Right kidney (tissue), 1 donor: ENCODE measurements around the gene NEDD4.
A peak's percentile ranks its signal among the peaks of the same experiment; 100 is the strongest.
"Not testable (repeated sequence)": the region's sequence is repeated elsewhere in the genome, so short reads cannot be mapped to it uniquely, and the experiment has no call there.

ENCODE experiments used
- DNase-seq: peaks from one replicate; pipeline ENCODE4 v3.0.0-alpha.2; 2016

Gene NEDD4

DNA sequence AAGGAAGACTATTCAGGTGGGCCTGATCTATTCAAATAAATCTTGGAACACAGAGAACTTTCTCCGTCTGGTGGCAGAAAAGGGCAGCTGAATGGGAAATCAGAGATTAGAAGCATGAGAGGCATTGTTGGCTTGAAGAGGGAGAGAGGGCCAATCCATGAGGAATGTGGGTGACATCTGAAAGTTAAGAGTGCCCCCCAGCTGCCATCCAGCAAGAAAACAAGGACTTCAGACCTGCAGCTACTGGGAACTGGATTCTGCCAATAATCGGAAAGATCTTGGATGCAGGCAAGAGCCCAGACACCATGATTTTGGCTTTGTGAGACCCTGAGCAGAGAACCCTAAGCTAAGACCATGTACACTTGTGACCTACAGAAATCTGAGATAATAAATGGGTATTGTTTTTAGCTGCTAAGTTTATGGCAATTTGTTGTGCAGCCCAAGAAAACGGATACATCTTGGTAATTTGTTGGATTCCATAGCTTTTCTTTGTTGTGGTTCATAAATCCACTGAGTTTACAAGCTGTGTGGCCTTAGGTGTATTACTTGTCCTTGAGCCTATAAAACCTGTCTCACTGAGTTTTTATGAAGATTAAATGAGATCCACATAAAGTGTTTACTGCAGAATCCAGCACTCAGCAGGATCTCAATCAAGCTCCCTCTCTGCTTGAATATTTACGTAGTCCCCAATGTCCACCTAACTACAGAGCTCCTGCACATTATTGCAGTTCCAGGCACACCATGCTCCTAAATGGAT is 168.4 kb downstream of the NEDD4 start:
- DNase-seq, result no peak

DNA sequence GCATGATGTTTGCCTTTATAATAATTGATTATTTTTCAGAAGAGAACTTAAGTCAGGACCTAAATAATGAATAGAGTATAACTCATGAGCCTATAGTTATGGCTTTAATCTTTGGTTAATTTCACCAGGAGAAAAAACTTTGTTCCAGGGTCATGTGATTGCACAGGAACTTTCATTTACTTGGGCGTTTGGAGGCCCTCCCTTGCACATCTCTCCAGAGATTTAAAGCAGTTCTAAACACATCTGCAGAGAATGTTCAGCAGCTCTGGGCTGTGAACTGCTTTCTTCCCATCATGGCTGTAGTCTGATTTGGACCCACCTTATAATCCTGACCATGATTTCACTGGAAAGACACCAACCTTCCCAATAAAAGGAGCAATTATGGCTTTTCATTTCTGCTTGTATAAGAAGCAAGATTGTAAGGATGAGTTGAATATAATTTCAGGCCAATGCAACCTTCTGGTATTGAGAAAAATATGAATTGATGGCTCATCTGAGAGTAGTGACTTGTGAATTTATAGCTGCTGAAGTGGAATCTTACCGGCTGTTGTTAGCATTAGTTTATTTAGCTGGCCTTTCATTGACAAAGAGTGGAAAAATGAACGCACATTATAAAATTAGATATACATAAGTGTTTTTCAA is 169.6 kb downstream of the NEDD4 start:
- DNase-seq, result no peak

DNA sequence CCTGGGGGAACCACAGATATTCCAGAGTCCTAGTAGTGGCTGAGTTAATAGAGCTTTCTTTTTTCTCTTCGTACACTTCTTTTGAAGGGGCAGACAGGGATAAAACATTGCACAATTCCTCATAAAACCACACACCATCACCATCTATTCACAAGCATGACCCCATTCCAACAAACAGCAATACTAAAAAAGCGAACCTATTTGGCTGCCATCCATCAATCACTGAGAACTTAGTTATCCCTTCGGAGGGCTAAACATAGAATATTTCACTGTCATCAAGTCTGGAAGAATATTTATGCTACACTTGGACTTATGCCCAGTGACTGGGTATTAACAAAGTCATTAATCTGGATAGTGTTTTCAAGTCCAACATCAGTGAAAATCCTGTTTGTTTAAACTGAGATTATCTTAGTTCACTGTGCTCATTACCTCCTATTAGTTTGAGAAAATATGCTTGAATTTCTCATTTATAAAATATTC is 170.2 kb downstream of the NEDD4 start:
- DNase-seq, result no peak

DNA sequence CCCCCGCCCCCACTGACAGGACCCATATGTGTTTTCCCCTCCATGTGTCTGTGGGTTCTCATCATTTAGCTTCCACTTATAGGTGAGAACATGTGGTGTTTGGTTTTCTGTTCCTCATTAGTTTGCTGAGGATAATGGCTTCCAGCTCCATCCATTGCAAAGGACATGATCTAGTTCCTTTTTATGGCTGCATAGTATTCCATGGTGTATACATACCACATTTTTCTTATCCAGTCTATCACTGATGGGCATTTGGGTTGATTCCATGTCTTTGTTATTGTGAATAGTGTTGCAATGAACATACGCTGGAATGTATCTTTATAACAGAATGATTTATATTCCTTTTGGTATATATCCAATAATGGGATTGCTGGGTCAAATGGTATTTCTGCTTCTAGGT is 171.7 kb downstream of the NEDD4 start:
- DNase-seq, result not testable (repeated sequence)

DNA sequence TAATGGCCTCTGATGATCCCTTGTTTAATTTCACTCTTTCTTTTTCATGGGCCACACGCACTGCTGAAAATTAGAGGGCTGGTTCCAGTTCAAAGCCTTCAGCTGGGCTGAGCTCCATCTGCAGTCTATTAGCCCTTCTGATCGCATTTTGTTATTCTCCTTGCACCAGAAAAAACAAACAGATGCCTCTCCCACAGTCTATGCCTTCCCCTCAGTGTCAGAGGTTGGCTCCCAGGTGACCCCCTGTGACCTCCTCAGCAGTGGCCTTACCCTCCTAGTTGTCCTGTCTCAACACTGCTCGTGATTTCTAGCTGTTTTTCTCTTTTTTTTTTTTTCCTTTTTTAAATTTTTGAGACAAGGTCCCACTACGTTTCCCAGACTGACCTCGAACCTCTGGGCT is 173.4 kb downstream of the NEDD4 start:
- no peak for DNase-seq

DNA sequence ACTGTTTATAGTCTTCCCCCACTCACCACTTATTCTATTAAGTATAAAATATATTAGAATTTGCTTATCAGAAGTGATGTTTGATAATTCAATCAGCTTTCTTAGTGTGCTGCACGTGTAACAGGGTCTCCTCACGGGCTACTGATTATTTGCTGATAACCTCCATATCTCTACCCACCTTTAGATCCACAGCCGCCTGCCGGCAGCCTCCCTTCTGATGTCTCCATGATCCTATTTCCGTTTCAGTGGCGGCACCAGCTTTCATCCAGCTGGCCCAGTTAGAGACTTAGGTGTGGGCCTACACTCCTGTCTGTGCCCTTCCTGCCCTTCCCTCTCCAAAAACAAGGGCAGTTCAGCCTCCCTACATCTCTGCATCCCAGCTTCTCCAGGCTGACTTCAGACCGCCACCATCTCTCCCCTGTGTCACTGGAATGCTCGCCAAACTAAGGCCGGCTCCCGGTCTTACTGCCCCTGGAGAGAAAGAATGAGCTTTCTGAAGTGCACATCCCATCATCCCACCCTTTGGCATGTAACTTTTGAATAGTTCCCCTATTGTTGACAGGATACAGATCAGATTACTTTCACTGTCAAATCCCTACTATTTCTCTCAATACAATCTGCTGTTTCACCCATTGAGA is 173.9 kb downstream of the NEDD4 start:
- DNase-seq, result no peak

DNA sequence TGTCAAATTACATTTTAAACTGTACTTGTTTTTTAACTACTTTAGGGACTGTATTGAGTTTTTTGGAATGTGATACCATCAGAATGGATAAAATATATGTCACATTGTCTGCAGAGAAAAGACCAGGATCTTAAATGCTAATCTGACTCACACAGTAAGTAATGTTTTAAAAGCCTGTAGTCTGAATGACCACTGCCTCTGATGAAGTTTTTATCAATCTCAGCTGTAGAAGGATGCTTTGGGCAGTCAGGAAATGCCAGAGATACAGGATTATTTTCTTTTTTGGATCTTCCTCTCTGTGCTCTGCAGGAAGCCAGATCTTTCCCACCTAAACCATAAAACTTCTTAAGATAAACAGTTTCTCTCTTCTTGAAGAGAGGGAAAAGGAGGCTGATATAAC is 177.4 kb downstream of the NEDD4 start:
- DNase-seq, result no peak

DNA sequence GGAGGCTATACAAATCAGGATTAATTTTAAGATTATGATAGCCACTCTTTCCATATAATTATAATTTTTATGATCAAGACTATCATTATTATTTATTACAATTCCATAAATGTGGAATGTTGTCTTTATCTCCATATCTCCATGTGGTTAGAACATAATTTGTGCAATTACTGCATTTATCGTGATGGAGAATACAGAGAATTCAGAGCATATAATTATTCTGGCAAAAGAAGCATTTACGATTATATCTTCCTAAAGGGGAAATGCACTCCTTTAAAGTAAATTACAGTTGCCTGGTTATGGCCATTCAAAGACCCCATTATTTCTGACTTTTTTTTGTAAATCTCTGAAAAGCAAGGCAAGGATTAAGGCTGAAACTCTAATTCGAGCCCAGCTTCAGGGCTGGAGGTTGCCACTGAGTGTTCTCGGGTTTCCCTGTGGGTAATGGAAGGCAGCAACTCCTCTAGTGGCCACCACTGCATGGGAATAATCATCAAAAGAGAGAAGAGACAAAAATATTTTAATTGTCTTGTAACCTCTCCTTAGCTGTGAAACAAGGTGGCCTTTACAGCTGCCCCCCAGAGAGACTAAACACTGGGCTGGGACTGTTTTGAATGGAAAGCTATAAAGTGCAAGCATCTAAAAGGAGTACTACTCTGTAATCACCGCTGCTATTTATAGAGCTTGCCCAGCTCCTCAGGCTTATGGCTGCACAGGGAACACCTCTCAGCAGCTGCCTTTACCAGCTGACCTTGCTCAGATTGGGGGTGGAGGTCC is 190.6 kb downstream of the NEDD4 start:
- DNase-seq, result no peak

DNA sequence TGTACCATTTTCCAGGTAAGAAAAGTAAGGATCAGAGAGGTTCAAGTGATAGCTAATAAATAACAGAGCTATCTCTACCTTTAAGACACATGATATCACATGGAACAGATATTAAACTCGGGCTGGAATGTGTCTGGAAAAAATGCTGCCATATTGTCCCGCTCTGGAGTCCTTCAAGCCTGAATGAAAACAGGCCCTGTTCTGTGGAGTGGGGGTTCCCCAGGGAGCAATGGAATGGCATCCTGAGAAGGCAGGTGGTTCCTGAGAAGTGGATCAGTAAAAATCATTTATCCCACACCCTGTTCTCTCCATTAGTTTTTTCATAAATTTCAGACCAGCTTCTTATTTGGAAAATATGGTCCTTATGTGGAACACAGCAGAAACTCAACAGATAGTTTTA is 193.2 kb downstream of the NEDD4 start:
- DNase-seq, result no peak

DNA sequence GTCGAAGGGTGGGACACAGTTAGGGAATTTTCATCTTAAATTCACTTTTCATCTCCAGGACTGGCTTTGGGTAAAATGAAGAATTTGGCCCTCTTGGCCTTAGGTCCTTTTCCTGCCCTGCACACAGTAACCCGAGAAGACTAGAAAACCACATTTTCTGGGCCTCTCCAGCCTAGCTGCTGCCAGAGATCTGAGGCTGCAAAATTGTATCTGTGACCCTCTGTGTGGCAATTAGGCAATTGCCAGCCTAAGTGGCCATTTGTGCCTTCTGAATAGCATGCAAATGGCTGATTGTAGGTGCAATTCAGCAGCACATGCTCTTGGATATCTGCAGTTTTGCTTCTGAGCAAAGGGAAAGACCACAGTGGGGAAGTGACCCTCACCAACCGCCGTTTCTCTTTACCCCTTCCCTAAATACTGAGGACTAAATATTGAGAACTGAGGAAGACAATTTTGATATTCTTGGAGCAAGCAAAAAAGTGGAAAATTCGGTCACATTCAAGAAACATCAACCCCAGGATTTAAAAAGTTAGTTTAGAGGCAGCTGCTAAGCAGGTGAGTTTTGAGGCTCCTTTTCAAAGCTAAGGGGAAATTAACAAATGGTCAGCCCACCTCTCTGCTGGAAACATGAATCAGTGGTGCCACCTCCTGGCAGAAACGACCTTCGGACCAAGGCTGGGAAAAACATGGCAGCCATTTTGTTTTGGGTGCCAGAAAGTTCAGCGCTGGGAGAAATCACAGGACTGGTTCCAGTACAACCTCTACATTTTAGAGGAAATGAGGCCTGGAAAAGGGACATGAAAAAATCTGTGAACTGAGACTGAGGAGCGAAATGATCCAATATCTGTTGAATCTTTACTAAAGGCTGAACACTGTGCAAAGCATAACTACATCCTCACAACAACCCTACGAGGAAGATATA is 193.9 kb downstream of the NEDD4 start:
- DNase-seq, result peak; percentile 63

DNA sequence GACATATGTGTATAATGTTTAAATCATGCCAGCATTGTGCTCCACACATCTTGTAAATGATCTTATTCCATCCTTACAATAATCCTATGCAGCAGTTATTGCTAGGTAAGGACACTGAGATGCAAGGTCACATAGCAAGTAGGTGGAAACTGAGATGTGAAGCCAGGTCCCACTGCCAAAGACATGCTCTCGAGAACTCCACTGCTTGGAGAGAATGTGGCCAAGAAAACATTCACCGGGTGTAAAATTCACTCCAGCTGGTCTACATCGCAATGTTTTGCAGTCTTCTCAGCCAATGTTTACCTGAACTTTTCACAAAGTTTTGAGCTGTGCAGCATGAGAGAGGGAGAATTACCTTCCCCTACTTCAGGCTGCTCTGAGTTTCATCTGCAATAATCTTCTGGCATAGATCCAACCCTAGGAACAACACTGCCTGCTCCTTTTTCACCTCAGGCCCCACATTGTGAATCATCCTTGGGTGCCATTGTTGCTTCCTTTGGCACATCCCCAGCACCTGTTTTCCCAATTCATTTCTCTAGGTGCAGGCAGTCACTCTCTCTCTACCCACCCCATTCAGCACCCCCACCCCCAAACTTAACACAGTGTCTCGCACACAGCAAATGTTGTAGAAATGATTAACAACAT is 197.0 kb downstream of the NEDD4 start:
- DNase-seq, result no peak

DNA sequence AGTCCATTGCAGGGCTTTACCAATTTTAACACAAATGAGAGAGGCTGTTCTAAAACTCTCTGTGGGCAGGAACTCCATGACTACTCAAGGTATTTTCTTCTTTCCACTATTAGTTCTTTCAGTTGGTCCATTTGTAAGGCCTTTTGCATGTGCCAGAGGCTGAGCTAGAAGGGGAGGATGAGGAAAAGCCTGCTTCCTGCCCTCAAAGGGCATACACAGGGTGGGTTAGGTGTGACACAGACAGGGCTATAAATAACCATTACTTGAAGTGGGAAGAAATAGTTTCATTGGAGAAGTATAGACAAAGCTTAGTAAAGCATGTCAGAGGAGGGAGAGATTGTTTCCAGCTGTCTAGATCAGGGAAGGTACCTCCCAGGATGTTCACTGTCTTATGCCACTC is 198.4 kb downstream of the NEDD4 start:
- no peak for DNase-seq

DNA sequence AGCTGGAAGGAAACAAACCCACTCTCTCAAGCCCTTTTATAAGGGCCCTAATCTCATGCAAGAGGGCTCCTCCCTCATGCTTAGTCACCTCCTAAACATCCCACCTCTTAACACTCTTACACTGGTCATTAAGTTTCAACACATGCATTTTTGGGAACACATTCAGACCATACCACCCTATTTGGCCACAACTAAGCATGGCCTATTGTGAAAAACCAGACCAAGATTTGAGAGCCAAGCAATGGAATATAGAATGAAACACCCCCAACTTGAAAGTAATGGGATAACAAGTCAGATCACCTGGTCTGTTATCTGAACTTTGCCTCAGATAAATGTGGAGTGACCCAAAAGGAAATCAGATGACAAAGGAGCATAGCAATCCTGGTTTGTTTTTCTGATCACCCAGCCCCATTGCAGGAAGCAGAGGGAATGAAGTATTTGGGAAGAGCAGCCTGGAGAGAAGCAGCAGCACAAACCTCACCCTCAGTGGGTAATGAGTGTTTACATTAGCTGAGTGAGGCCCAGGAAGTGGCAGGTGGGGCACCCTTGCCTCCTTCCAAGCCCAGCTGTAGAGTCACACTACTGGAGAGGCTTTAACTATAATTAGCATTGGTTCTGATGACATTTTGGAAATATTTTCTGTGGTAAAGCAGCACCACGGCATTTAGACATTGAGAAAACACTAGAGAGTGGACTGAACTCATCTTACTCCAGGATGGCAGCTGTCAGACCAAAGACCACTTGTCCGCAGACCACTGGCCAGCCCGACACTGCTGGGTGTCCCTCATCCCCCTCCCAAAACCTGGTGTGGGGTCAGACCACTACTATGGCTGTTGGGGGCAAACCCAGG is 201.6 kb downstream of the NEDD4 start:
- DNase-seq, result no peak

DNA sequence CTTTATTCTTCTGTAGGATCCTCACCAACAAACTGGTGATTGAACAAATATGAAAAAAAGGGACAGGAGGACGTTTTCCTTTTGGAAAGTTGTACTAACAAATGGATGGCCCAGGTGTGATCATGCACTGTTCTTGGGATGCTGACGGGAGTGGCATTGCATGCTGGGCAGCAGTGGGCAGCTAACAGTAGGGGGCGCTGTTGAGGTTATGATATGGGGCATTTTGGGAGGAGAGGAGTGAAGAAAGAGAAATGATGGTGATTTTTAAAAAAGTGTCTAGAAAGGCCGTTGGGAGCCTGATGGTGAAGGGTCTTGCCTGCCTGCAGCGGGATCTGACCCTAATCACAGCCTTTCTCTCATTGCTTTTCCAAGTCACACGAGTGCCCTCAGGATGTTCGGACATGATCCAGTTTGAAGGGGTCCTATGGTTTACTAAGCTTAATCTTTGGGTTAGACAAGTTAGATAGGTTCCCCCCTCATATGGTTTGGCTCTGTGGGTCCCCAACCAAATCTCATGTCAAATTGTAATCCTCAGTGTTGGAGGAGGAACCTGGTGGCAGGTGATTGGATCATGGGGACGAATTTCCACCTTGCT is 204.2 kb downstream of the NEDD4 start:
- DNase-seq, result no peak

DNA sequence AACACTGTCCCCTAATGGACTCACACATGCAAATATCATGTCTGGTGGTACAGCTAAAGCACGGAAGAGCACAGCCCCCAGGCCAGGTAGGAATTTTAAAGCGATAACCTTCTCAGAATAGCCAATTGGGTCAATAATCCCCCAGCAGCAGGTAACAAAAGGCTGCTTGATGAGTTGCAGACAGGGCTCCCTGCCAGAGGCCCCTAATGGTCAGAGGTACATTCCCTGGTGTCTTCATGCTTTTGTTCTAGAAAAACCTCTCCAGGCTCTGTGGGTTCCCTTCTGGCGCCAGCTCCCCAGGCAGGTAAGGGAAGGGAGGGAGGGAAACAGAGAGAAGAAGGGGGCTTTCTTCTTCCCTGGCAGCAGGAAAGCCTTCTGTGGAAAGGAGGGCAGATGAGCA is 207.1 kb downstream of the NEDD4 start:
- no peak for DNase-seq

DNA sequence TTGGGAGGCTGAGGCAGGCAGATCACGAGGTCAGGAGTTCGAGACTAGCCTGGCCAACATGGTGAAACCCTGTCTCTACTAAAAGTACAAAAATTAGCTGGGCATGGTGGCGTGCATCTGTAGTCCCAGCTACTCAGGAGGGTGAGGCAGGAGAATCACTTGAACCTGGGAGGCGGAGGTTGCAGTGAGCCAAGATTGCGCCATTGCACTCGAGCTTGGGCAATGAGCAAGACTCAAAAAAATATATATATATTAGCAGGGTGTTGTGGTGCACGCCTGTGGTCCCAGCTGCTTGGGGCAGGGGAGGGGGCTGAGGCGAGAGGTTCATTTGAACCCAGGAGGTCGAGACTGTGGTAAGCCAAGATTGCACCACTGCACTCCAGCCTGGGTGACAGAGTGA is 207.8 kb downstream of the NEDD4 start:
- not testable (repeated sequence) for DNase-seq

DNA sequence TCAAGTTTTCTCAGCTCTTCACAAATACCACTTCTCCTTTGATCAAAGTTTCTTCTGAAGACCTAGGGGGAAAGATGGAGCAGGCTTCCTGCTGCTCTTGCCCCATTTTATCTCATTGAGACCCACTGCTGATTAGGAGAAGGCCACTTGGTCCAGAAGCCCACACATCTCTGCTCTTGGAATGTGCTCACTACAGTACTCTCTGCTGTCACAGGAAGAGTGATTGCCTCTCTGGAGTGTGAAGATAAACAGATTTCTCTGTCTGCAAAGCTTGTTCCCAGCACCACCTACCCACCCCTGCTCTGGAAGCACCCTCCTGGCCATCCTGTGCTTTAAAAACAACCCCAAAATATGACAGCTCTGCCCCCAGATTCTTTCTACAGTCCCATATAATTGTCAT is 209.1 kb downstream of the NEDD4 start:
- no peak for DNase-seq

DNA sequence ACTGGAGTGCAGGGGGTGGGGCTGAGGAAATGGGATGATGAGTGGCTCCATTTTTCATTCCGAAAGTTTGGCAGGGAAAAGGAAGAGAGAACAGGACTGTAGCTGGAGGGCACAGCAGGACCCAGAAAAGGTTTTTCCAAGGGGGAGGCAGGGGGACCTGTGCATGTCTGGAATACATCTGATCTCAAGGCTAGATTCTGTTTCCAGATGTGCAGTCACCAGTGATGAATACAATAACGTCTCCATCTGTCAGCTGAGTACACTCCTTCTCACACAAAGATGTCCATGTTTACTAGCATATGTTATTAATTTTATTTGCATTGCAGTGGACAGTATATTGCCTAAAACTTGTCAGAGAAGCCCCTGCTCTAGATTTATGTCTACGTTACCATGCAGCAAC is 210.5 kb downstream of the NEDD4 start:
- DNase-seq, result no peak

DNA sequence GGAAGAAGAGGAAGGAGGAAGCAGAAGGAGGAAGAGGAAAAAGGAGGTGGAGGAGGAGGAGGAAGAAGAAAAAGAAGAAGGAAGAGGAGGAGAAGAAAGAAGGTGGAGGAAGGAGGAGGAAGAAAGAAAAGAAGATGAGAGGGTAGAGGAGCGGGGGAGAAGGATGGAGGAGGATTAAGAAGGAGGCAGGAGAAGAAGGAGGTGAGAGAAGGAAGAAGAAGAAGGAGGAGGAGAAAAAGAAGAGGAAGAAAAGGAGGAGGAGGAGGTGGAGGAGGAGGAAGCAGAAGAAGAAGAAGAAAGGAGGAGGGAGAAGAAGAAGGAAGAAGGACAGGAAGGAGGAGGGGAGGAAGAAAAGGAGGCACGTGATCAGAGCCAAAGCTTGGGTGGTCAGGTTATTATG is 213.1 kb downstream of the NEDD4 start:
- DNase-seq, result no peak

DNA sequence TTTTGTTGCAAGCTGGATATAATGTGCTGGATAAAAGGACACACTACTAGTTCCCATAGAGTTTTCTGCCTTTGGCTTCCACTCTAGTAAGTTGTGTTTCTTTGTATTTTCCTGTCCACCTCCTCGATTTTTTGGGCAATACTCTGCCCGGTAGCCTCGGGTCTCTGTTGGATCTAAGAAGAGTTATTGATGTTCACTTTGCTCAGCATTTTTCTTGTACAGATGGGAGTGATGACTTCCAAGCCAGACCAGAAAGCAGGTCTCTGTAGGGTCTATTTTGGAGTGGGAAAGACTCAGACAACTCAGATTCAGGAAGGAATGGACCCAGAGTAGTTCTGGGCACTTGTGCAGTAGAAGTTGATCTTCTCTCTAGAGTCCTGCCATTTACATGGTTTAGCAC is 214.5 kb downstream of the NEDD4 start:
- DNase-seq, result no peak
